Measurements from ENCODE around the gene COBL. TPM values are rescaled to one million over a fixed set of nuclear protein-coding genes. Genes with fewer than 3 reads are reported as not detected.

The COBL gene
- total RNA-seq, 1 experiment from 2014 or later = 52.3 TPM

GRCh38 chr7:51346126-51346525 lies 29.5 kb upstream of the COBL start:
- H3K27me3 Mint-ChIP-seq (ENCODE audit: low read depth) = no peaks in the 10 kb centered on the region
- Histone ChIP-seq H3K4ac (ENCODE audit: low read depth, low read length) (no peak overlapping the region), H3K79me1 (ENCODE audit: insufficient read depth, low read depth, low read length, poor library complexity, severe bottlenecking) (no peaks in the 10 kb centered on the region), H2BK12ac (ENCODE audit: insufficient read length, low read depth, low read length) (no peak overlapping the region), H3K27me3 (ENCODE audit: insufficient read depth, low read length) (no peaks in the 10 kb centered on the region), H3K9me3 (ENCODE audit: control insufficient read depth, low read depth, low read length) (no peaks in the 10 kb centered on the region), H3T11ph (ENCODE audit: low read length) (no peak overlapping the region), H4K5ac (ENCODE audit: insufficient read length, low read depth, low read length) (no peak overlapping the region), H3K9ac (ENCODE audit: extremely low read depth, insufficient read length, low read length) (no peak overlapping the region), H3K4me2 (ENCODE audit: insufficient read depth, insufficient read length, low read length) (no peak overlapping the region), H2AK5ac (ENCODE audit: insufficient read length, low read length) (no peak overlapping the region), H4K20me1 (ENCODE audit: control insufficient read depth, insufficient read depth, insufficient read length) (no peaks in the 10 kb centered on the region), H2BK120ac (ENCODE audit: low read depth, low read length, poor library complexity, severe bottlenecking) (no peak overlapping the region), H3K14ac (ENCODE audit: insufficient read depth, low read length) (no peak overlapping the region), H3K4me1 (ENCODE audit: insufficient read depth, low read length) (peaks cover 5% of the 10 kb centered on the region; the same call in 1 of the 2 replicates), H3K18ac (ENCODE audit: insufficient read length, low read depth, low read length) (no peak overlapping the region), H3K79me2 (ENCODE audit: insufficient read depth, low read length) (no peaks in the 10 kb centered on the region), H3K27ac (ENCODE audit: insufficient read length, low read depth, low read length) (no peak overlapping the region), H2BK15ac (ENCODE audit: low read depth, low read length) (no peak overlapping the region), H4K91ac (ENCODE audit: insufficient read length, low read depth, low read length) (no peak overlapping the region), H3K56ac (ENCODE audit: insufficient read length, low read depth, low read length) (no peak overlapping the region), H2BK20ac (ENCODE audit: low read depth, low read length, poor library complexity, severe bottlenecking) (no peak overlapping the region), H2BK5ac (ENCODE audit: insufficient read length, low read length) (no peak overlapping the region), H3K23me2 (ENCODE audit: insufficient read length, low read depth, low read length, poor library complexity, severe bottlenecking) (no peaks in the 10 kb centered on the region), H3K23ac (ENCODE audit: insufficient read length, low read depth, low read length) (no peak overlapping the region), H2AFZ (ENCODE audit: low read length) (no peak overlapping the region), H4K8ac (replicated peaks; ENCODE audit: insufficient read length, low read depth, low read length) (no peak overlapping the region)
- no peak overlapping the region for H3K27ac Mint-ChIP-seq
- no peaks in the 10 kb centered on the region for H3K36me3 Mint-ChIP-seq (ENCODE audit: insufficient read depth in 1 of 3, low read depth in 3 of 3)
- WGBS (ENCODE audit: extremely low coverage, insufficient read length, low lambda C conversion rate) = no CpG with 5 or more reads among the region's 3 CpGs
- H3K9me3 Mint-ChIP-seq = peaks cover 0 to 3% of the 10 kb centered on the region in 2 experiments; a peak in 2 of 5 replicates
- H3K4me1 Mint-ChIP-seq = peaks cover 18 to 22% of the 10 kb centered on the region in 2 experiments
- no peak overlapping the region for H3K4me3 Mint-ChIP-seq
- TF ChIP-seq, protein P1, sequence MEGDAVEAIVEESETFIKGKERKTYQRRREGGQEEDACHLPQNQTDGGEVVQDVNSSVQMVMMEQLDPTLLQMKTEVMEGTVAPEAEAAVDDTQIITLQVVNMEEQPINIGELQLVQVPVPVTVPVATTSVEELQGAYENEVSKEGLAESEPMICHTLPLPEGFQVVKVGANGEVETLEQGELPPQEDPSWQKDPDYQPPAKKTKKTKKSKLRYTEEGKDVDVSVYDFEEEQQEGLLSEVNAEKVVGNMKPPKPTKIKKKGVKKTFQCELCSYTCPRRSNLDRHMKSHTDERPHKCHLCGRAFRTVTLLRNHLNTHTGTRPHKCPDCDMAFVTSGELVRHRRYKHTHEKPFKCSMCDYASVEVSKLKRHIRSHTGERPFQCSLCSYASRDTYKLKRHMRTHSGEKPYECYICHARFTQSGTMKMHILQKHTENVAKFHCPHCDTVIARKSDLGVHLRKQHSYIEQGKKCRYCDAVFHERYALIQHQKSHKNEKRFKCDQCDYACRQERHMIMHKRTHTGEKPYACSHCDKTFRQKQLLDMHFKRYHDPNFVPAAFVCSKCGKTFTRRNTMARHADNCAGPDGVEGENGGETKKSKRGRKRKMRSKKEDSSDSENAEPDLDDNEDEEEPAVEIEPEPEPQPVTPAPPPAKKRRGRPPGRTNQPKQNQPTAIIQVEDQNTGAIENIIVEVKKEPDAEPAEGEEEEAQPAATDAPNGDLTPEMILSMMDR (conservative IDR thresholded peaks at IDR 0.05) = no peak
- DNase-seq = peak; percentile 17

Data from H9 (cell line).